CD4-positive, alpha-beta T cell treated with Interleukin-10 for 1 hour (primary cell): ENCODE measurements around the gene STAT4.

ENCODE experiments used
- DNase-seq: peaks from one replicate; pipeline ENCODE4 v3.0.0-alpha.2; 2020

STAT4 gene

DNA sequence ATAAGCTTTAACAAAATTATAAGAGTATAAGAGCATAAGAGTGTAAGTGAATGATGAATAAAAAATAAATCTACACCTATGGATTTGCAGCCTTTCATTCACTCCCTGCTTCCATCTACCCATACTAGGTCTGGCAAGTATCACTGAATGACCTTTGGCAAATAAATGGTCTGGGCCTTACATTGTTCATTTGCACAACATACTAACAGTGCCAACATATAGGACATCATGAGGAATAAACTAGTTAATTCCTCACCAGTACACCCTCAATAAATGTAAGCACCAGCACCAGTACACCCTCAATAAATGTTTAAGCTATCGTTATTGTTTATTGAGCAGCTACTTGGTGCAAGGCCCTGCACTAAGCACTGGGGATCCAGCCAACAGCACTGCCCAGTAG is 163.7 kb downstream of the STAT4 start:
- no peak for DNase-seq

DNA sequence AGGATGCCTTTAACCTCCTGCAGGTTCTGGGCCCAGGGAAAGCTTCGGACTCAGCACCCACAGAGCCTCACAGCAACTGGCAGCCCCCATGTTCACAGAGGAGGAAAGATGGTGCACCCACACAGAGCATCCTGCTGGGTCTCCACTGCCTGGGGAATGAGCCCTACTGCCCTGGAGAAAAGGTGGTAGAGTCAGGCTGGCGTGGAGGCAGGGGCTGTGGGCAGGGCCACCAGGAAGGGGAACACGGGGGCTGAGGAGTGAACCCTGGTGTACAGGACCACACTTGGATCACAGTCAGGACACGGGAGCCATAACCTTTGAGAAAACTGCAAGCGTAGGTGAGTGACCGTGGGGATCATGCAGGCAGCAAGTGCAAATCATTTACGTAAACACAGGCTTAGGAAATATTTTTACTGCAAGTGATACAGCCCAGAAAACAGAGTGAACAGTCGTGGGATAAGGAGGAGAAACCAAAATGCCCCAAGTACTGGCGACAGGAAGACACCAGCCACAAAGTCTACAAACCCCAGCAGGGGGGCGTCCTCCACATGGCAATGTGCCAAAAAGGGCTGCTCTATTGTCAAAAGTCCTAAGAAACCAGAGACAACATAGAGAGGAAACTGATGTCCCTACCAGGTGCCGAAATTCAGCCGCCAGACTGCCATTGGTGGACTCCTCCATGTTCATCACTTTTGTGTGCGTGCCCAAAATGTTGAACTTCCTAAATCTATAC is 164.4 kb downstream of the STAT4 start:
- no peak for DNase-seq

DNA sequence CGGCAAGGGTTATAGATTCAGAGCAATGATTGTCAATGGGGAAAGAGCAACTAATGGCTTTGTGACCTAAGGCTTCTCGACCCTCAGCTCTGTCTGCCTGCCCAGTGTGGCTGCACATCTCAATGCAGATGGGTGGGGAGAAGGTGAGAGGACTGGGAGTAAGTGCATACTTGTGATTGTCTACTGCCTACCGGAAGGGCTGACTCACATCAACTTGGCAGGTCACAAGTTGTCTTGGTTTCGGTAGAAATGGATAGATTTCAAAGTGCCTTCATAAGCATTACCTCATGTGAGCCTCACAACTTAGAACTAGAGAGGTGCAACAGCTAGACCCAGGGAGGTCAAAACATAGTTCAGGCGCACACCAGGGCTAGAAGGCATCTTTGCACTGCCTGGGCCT is 166.2 kb downstream of the STAT4 start:
- DNase-seq, result no peak

DNA sequence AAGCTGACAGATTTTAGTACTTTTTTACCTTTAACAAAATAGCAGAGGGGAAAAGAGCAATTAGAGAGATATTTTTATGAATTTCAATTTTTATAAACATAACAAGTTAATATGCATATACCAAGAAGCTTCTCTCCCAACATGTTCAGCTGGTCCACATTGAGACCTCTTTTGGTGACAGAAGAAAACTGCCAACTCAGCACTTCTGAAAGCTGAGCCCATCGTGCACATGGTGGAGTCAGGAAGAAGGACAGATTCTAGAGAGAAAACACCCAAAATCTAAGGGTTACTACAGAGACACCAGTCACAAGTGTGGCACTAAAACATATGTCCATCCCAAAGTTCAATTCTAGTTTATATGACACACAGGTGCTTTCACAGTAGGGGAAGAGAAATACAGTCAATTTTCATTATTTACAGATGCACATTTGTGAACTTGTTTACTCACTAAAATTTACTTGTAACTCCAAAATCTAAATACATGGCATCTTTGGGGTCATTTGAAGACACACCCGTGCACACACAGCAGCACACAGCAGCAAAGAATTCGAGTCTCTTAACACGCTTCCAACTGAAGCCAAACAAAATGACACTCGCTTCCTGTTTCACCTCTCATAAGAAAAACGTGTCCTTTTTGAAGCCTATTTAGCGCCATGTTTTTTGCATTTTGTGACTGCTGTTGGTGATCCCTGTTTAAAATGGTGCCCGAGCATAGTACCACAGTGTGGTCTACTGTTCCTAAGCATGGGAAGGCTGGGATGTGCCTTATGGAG is 168.3 kb downstream of the STAT4 start:
- DNase-seq, result no peak

DNA sequence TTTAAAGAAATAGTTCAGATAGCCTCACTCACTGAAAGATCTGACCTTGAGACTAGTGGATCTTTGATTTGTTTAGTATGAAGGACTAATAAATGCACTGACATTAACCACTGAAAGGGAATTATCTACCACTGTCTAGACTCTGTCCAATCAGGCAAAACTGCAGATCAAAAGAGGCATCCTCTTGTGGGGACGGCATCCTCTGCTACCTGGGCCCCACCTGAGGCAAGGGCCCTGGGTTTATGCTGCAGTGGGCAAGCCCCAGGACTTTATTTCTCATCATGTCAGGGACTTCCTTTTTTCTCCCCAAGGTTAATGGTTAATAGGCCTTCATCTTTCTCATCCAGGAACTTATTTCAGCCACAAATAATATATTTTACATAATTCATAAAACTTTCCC is 169.1 kb downstream of the STAT4 start:
- no peak for DNase-seq

DNA sequence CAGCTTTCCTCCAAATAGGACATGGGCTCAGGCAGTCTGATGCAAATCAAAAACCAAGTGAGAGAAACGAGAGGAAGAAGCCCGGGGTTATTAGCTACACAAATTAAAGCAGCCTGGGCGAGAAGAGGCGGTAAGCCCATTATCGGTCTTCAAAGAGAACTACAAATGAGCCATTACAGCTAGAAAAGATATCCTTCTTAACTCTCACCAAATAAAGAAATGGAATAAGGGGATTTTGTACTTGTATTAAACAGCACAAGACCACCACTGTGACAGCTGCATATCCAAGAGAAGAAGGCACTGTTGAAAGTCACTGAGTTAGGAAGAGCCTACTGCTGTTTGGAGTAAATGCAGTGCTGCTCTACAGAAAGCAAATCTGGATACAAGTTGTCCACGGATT is 169.5 kb downstream of the STAT4 start:
- no peak for DNase-seq

DNA sequence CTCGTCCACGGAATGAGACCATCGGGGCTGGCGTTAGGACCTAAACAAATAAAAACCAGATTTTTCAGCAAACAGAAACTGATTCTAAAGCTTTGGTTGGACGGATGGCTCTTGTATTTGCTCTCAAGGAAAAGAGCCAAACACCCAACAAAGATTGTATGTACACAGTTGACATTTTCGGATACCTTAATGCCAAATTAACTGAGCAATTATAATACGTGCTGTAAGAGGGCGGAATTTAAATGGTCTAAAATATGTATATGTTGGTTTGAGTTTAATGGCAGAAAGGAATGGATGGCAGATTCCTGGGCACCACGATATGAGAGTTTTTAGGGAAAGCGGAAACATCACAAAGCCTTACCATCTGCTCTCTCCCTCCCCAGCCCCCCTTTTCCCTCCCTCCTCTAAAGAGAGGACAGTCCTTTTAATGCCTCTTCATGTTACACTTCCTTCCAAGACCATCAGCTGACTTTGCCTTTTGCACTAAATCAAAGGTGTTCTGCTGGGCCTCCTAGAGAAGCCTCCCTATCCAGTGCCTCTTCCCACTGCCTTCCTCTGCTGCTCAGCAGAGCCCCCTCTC is 170.1 kb downstream of the STAT4 start:
- no peak for DNase-seq

DNA sequence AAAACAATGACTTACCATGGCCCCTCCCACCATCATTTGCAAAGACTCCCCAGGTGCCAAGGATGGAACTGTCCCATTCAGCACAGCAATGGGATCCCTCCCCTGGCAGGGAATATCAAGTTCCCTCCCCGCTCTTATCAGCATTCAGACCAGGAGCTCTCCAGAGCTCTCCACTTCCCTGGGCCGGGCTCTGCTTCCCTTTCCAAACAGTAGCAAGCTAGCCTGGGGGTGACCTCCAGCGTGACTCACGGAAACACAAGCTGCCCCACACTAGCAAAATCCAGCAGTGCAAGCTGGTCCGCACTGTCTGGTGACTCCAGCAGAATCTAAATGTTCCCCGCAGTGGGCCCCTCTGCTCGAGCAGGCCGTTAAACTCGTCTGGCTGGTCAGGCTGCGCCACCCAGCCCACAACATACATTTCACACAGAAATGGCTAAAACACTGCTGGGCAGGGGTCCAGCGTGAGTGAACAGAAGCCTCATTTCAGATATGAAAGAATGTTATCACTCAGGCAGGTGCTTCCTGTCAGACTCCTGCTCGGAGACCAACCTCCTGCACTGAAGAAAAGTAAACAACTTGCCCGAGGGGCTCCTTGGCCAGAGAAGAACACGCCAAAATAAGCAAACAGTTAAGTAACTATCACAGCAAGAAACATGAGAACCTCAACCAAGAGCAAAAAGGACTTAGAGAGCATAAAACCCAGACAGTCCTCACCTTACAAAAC is 170.7 kb downstream of the STAT4 start:
- DNase-seq, result no peak
